ENCODE data around the gene METTL27. TPM values are rescaled to one million over a fixed set of nuclear protein-coding genes. Genes with fewer than 3 reads are reported as not detected.
"Not testable (repeated sequence)": the region's sequence is repeated elsewhere in the genome, so short reads cannot be mapped to it uniquely, and the experiment has no call there.

METTL27 gene
- total RNA-seq, 1 experiment from 2014 or later: 0.12 TPM

DNA sequence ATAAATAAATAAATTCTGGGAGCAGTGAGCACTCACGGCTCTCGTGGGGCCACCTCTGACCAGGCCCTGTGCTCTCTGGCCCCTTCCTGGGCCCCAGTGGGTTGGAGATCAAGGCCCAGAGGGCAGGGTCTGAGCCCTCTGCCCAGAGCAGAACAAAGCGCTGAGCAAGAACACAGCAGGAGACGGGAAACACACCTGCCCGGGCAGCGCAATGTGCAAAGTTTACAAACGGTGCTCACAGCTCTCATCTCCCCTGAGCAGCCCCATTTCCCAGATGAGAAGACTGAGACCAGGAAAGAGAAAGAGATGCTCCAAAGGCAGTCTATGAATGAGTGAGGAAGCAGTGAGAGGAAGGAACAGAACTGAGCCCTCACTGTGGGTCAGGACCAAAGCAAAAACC lies 3.0 kb downstream of the METTL27 start:
- no peak for DNase-seq (ENCODE audit: low read depth)

GRCh38 chr7:73838642-73839041 lies 3.7 kb downstream of the METTL27 start:
- DNase-seq (ENCODE audit: low read depth): no peak

DNA sequence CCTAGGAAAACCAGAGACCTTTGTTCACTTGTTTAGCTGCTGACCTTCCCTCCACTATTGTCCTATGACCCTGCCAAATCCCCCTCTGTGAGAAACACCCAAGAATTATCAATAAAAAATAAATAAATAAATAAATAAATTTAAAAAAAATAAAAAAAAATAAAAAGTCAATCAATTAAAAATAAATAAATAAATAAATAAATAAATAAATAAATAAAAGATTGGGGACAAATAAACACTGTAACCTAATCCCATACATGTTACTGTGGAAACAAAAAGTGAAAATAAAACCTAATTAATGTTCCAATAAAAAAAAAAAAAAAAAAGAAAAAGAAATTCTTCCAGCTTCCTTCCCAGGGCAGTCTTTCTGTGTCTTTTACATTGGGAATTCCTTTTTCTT lies 5.1 kb downstream of the METTL27 start:
- DNase-seq (ENCODE audit: low read depth): not testable (repeated sequence)

DNA sequence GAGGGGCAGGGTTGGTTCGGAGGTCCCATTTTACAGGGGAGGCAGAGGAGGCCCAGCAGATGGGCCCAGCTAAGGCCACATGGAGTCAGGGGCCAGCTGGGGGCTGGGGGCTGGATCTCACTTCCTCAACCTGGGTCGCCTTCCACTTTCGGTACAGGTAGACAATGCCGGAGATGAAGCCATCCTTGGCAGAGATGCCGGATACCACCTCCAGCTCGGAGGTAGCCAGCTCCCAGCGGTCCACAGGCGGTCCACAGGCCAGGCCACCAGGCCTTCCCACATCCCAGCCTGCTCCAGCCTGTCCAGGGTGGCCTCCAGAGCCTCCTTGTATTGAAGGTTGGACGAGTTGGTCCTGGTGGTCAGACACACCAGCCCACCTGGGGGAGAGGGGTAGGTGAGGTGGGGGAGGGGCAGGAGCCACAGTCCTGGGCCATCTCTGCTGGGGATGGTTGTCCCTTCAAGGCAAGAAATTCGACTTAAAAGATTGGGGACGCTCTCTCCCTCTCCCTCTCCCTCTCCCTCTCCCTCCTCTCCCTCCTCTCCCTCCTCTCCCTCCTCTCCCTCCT lies 7.6 kb downstream of the METTL27 start:
- DNase-seq (ENCODE audit: low read depth): no peak

GRCh38 chr7:73833251-73833919 lies 8.9 kb downstream of the METTL27 start:
- DNase-seq (ENCODE audit: low read depth): no peak

DNA sequence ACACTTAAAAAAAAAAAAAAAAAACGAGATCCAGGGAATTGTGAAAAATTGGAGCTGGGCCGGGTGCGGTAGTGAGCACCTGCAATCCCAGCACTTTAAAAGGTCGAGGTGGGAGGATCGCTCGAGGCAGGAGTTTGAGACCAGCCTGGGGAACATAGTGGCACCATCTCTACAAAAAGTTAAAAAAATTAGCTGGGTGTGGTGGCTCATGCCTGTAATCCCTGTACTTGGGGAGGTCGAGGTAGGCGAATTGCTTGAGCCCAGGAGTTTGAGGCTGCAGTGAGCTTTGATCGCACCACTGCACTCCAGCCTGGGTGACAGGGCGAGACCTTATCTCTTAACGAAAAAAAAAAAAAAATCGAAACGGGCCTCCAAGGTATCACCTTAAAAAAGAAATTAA lies 9.5 kb downstream of the METTL27 start:
- DNase-seq (ENCODE audit: low read depth): no peak

DNA sequence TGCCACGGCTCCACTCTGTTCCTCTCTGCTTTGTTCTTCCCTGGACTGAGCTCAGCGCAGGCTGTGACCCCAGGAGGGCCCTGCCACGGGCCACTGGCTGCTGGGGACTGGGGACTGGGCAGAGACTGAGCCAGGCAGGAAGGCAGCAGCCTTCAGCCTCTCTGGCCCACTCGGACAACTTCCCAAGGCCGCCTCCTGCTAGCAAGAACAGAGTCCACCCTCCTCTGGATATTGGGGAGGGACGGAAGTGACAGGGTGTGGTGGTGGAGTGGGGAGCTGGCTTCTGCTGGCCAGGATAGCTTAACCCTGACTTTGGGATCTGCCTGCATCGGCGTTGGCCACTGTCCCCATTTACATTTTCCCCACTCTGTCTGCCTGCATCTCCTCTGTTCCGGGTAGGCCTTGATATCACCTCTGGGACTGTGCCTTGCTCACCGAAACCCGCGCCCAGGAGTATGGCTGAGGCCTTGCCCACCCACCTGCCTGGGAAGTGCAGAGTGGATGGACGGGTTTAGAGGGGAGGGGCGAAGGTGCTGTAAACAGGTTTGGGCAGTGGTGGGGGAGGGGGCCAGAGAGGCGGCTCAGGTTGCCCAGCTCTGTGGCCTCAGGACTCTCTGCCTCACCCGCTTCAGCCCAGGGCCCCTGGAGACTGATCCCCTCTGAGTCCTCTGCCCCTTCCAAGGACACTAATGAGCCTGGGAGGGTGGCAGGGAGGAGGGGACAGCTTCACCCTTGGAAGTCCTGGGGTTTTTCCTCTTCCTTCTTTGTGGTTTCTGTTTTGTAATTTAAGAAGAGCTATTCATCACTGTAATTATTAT lies 10.3 kb downstream of the METTL27 start:
- no peak for DNase-seq (ENCODE audit: low read depth)

DNA sequence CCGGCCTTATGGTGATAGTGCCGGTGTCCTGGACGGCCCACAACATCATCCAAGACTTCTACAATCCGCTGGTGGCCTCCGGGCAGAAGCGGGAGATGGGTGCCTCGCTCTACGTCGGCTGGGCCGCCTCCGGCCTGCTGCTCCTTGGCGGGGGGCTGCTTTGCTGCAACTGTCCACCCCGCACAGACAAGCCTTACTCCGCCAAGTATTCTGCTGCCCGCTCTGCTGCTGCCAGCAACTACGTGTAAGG lies 10.8 kb downstream of the METTL27 start:
- DNase-seq (ENCODE audit: low read depth): no peak

- no peak for DNase-seq (ENCODE audit: low read depth)
Observed at GRCh38 chr7:73830681-73831583, 11.4 kb downstream of the METTL27 start, which contains the start of gene CLDN4. CLDN4 (plus strand) TSS chr7:73830996; CDS start chr7:73831202, 206 bp downstream.

DNA sequence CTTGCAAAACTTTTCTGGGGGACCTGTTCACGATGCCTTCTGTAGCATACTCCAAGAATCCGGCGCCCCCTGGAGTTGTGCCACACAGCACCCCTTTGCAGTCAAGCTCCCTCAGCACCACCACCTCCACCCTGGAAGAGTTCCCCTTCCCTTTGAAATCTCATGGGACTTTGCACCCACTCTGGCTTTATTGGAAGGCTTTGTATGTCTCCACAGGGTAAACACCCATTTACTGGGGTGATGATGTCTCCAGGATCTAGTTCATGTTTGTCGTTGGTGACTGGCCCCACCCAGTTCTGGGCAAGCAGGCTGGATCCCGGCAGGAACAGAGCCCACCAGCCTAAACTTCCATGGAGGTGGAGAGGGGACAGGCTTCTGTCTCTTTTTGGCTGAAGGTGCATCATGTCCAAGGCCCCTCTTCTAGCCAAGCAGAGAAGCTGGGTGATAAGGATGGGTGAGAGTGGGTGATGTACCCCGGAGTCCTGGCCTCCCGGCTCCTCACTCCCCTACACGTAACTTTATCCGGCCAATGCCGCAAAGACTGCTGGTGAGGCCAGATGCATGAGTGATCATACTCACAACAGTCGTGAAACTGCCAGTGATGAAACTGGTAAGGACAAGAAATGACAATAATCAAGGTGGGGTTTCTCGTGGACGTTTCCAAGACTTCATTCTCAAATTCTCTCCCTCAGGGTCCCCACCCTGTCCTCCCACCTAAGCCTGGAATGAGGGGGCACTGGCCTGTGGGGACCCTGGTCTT lies 12.2 kb downstream of the METTL27 start:
- no peak for DNase-seq (ENCODE audit: low read depth)

DNA sequence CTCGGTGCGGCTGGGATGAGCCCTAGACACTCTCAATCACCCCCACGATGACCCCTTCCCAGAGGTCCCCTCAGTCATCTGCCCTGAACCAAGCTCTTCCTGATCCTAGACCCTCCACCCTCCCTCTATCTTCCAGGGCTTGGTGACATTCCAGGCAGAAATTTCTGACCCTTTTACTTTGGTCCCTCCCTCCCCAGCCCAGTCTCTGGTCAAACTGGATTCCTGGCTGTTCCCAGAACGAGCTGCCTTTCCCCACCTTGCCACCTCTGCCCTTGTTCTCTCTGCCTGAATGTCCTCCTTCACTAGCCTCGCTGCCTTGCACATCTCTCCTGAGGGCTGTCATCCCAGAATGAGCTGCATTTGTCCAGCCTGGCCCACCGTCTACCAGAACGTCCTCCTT lies 12.8 kb downstream of the METTL27 start:
- DNase-seq (ENCODE audit: low read depth): no peak

- DNase-seq (ENCODE audit: low read depth): peak; percentile 63
Observed at GRCh38 chr7:73828972-73829371, 13.3 kb downstream of the METTL27 start.

GRCh38 chr7:73828107-73828803 lies 14.1 kb downstream of the METTL27 start:
- DNase-seq (ENCODE audit: low read depth): peak; percentile 80

GRCh38 chr7:73827567-73828106 lies 14.7 kb downstream of the METTL27 start:
- peak; percentile 59 for DNase-seq (ENCODE audit: low read depth)

GRCh38 chr7:73824986-73825385 lies 17.3 kb downstream of the METTL27 start:
- no peak for DNase-seq (ENCODE audit: low read depth)

GRCh38 chr7:73823873-73824592 lies 18.3 kb downstream of the METTL27 start:
- DNase-seq (ENCODE audit: low read depth): no peak

DNA sequence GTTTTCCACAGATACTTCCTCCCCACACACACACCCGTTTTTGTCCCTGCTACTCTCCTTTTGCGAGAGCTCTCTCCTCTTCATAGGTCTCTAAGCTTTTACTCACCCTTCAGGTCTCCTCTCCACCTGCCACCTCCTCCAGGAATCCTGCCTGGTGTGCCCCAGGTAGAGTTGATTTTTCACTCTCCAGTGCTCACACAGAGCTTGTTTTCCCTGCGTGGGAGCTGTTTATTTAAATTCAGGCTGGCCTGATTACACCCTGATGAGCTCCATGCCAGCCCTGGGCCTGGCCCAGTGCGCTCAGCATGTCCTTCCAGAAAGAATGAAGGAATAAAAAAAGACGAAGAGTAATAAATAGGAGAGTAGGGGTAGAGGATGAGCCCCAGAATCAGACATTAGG lies 19.1 kb downstream of the METTL27 start:
- no peak for DNase-seq (ENCODE audit: low read depth)

- peak; percentile 100 for DNase-seq (ENCODE audit: low read depth)
Observed at GRCh38 chr7:73822319-73823173, 19.8 kb downstream of the METTL27 start.
